Activated CD4-positive, alpha-beta T cell treated with anti-CD3 and anti-CD28 coated beads, Interleukin-2, amount 50 U/mL, for 48 hours (primary cell): ENCODE measurements around the gene C3orf20.

Experiments used
- DNase-seq, 2 experiments: peaks; one replicate each; pipeline ENCODE4 v3.0.0-alpha.2; 2020

The C3orf20 gene

DNA sequence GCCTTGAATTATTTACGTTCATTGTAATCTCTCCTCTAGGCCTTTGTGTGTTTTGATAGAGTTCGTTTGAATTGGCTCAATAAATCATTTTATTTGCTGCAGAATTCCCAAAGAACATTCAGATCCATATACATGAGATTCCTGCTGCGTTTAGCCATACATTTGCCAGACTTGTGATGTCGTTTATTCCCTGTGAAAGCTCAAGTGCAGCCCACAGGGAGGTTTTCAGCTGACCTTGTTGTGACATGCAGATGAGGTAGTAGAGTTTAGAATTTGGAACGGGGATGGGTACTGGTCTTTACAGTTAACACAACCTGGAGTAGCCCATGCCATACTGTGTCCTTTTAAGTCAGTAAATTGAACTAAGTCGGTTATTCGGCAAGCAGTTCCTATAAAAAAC is at the start of gene C3orf20:
Gene C3orf20, plus strand, starts transcription at position 301 of the 400 bp plus-strand sequence. CDS start 7,573 bp downstream, outside the sequence.
- DNase-seq = no peak

DNA sequence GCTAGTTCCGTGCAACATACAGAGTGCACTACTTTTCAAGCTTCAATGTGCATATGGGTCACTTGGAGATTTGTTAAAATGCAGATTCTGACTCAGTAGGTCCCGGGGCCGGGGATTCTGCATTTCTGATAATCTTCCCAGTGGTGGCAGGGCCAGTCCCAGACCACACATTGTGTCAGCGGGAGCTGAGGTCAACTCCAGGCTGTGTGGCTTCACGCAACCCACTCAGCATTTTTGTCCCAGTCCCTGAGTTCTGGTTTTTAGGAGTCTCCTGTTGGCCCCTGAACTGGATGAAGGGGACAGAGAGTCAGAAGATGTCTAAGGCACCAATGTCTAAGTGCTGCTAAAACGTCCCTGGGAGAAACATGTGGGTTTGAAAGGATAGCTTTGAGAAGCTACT is 49.5 kb upstream of the C3orf20 start:
- DNase-seq = no peak

DNA sequence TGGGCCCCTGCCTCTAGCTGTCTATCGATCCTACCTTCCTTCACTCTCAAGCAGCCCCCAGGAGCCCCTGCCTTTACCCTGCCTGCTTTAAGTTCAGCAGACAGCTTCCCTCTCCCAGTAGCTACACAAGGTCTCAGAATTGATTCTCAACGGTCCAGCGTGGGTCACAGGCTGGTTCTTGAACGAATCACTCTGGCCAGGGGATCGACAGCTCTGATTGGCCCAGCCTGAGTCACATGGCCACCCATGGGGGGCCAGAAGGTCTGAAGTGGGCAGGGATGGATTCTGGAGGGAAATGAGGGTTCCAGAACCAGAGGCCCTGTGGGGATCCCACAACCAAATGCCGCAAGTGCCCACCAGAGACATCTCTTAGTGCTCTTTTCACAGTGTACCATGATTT is 47.1 kb upstream of the C3orf20 start:
- no peak for DNase-seq

DNA sequence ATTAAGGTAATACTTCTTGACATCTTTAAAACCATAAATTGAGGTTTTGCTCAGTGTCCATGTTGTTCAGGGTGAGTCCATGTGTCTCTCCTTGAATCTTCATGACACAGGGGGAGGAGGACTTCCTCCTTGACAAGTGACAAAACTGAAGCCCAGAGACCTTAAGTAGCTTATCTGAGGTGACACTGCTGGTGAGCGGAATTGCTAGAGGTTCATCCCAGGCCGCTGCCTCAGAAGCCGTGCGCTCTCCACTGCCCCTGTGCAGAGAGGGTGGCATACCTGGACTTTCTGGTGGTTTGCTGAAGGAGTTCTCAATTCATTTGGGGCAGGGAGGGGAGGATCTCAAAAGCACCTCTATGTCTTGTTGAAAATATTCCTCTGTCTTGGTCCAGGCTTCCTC is 46.5 kb upstream of the C3orf20 start:
- no peak for DNase-seq

DNA sequence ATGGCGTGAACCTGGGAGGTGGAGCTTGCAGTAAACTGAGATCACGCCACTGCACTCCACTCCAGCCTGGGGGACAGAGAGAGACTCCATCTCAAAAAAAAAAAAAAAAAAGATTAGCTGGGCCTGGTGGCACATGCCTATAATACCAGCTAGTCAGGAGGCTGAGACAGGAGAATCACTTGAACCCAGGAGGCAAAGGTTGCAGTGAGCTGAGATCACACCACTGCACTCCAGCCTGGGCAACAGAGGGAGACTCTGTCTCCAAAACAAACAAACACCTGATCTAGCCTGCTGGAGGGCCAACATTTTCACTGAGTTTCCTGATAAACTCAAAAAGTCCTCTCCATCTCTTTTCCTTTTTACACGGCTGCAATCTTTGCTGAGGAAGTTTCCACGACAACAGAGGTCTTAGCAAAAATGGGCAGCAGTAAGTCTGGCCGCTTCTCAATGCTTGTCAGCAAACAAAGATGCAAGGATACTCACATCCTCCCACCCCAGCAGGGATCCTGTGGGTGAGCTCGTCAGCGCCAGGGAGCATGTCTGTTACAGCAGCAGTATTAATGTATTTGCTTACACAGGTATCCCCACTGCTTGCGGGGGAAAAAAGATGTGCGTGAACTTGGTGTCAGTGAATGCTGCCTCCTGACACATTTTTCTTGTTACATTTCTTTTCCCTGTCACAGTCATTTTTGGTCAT is 44.4 kb upstream of the C3orf20 start:
- no peak for DNase-seq

DNA sequence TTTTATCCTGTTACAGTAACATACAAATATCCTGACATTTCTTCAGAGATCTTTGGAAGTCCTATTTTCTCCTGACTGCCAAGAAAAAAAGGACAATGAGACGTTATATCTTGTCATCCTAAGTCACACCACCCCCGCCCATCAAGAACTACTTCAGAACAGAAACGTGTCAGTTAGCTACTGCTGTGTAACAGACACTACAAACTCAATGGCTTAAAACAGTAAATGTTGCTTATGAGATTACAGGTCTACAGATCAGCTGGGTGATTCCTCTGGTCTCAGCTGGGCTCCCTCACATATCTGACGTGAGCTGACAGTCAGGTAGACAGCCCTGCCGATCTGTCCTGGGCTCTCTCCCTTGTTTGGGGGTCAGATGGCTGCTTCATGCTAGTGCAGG is 43.8 kb upstream of the C3orf20 start:
- no peak for DNase-seq

DNA sequence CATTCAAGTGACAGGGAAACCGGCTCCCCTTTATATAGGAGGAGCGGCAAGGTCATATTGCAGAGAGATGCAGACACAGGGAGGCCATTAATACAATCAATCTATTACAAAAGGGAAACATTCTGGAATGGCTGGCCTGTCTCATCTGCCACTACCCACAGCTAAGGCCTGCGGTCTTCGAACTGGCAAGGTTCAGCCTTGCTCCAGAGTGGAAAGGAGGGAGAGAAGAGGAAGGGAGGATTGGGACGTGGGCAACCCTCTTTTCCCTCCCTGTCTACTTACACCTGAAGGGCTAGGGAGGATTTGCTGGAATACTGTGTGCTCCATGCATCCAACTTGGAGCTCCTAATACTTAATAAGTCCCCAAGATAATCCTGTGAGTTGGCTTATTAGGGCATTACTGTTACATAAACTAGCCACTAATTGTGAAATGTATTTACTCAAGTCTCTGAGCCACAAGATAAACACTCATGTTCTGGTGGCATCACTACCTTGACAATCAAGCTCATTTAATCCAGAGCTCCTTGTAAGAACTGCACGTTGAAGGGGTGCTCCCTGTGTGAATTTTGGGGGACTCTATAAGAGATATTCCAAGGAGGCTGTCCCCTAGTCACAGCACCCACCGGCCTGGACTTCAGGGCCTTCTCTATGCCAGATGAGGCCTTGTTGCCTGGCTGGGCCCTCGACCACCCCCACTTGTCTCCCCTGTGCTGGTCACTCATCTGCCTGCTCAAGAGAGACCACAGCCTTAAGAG is 43.1 kb upstream of the C3orf20 start:
- no peak for DNase-seq

DNA sequence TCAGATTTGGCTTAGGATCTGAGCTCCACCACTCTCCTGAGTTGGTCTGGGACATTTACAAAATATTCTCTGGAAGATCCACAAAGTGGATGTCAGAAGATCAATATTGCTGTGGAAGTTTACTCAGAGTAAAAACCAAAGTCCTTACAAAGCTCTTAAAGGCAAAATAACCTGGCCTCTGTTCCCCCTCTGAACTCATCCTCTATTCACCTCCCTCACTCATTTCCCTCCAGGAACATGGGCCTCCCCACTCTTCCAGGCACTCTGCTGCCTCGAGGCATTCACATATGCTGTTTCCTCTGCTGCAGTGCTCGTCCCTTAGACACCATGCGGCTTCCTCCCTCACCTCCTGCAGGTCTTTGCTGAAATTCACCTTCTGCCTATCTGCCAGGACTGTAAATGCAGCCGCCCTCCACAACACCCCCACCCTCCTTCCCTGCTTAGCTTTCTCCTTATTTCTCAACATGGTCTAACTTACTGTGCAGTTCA is 42.5 kb upstream of the C3orf20 start:
- DNase-seq = no peak

DNA sequence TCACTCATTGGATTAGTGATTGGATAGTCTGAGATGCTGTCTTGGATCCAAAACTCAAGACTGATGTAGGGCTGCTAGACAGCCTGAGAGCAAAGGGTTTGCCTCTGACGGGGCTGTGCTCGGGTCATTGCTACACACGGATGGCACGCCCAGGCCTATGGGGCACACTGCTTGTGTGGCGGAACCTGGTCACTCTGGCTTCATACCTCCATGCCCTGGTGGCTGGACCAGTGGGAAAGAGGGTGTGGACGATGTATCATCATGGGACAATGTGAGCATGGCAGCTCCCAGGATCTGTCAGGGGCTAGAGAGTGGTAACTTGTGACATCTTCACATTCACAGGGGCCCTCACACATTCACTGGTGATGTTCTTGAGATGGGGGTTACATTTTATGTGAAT is 41.5 kb upstream of the C3orf20 start:
- no peak for DNase-seq

DNA sequence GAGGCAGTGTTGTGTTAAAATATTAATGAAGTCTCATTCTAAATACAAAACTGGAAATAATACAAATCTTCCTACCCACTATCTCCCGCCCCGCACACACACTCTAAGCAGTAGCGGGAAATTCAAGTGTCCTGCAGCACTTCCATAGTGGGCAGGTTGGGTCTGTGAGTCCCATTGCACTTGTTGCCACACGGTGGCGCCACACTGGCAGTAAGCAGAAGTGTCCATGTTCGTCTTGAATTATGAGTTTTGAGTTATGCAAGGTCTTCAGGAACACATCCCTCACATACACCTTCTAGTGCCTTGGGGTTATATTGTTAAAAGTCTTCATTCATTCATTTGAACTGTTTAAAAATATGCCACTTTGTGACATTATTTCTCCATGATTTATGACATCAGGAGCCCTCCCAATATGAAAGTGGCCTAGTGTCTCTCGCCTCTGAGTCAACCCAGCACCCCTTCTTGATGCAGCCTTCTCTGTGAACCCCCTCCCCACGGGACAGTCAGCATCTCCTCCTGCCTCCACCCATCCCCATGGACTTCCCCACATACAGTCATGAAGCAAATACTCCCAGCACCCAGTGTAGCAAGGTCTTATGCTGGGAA is 41.0 kb upstream of the C3orf20 start:
- DNase-seq = peak; percentile 55 to 60

DNA sequence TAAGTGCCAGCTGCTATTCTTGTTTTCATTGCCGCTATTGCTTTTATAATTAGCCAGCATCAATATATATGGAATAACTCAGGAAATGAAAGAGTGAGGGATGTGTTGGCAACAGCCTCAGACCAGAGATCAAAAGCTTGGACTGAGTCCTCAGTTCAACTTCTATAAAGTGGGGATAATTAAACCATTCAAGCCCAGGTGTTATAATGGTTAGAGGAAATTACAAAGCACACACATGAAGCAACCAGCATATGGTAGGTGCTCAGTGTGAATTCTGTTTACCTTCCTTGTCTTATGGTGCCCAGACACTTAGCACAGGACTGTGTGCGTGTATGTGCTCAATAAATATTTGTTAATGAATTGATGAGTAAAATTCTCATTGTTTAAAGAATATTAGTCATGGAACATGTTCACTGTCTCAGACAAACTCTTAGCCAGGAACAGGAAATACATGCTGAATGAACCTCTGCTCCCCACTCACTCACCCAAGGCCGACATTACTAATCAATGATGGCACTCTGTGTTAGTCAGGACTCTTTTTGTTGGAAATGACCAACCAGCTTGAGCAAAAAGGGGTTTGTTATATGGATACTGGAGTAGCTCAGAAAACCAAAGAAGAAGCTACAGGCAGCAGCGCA is 40.1 kb upstream of the C3orf20 start:
- no peak for DNase-seq

DNA sequence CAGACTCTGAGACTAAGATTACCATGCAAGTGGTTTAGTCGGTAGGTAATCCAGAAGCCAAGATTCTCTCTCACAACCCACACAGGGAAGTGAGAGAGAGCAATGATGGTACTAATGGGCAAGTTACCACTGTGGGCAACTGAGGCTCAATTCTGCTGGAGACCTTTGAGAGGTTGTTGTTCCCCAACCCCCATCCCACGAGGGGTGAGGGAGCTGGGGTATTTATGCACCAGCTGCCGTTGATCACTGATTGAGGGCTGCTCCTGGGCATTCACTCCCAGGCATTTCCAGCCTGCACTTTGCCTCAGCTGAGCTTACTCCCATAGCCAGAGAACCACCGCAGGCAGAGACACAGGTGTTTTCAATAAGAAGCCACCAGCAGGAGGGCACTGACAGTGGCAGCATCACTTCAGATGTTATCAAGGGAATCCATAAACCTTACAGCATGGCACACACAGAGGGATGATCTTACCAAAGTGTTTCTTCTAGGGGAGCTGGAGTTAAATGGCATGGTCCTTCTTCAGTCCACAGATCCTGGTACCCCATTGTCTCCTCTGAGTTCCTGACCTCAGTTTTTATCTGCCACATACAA is 38.3 kb upstream of the C3orf20 start:
- DNase-seq = no peak

DNA sequence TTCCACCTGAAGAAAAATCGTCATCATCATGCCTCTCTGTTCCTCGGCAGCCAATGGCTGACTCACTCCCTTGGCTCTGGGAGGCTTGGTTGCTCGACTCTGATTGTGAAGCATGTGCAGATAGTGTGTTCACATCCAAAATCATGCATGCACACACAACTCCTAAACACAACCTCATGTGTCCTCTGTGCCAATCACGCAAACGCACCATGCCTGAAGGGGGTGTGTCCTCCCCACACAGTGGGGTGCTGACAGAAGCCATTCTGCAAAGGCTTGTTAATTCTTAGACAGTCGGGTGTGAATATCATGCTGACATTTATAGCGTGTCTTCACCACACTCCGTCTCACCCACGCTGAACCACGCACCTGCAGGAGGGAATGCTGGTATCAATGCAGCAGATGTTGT is 34.8 kb upstream of the C3orf20 start:
- DNase-seq = no peak

DNA sequence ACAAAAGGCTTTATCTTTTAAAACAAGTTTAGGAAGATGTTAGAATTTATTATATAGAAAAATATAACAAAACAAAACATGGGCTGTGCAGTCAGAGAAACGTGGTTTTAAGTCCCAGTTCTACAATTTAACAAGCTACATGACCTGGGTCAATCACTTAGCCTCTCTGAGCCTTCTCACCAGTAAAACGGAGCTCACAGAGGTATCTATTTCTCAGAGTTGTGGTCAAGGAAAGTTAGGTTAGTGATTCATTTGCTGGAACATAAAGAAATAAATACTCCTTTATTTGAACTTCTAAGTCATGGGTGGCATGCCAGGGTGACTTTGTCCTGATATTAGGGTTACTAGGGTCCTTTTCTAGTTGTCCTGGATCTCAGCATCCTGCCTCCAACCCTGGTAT is 34.2 kb upstream of the C3orf20 start:
- DNase-seq = no peak

DNA sequence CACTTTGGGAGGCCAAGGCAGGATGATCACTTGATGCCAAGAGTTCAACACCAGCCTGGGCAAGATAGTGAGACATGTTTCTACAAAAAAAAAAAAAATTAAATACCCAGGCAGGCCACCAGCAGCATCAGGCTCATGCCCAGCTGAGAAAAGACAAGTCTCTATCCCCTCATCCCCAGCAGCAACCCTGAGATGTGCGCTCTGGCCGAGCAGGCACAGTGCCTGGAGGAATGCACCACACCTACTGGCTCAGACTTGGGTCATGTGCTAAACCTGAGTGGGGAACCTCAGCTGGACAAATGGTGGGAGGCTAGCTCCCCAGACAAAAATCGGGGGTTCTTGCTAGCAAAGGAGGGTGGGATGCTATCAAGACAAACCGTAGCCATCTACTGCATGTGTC is 33.6 kb upstream of the C3orf20 start:
- DNase-seq = no peak

DNA sequence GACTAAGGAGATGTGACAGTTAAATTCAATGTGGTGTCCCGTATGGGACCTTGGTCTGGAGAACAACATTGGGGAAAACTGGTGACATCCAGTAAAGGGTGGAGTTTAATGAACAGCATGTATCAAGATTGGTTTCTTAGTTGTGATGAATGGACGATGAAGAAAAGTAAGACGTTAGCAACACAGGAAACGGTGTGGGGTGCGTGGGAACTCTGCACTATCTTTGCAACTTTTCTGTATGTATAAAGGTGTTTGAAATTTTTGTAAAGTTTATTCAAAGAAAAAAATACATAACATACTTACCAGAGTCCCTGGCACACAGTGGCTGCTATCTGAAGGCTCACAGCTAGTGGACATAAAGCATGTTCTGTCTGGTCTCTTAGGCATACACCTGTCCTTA is 29.5 kb upstream of the C3orf20 start:
- DNase-seq = no peak

DNA sequence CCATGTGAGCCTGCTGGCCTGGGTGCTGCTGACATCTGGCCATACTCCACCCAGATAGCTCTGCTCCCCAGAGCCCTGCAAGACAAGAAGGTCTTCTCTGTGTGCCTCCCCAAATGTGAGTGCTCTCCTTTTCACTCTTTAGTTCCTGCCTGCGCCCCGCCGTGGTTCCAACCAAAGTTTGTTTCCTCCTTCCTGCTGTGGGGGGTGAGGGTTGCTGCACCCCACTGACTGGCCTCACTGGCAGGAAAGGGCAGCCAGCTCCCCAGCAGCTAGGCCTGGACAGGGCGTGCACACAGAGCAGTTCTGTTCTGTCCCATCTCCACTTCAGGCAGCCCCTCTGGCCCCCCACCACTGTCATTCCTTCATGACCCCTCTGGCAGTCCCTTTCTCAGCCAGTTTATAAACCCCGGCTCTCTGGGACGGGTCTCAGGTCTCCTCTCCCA is 28.8 kb upstream of the C3orf20 start:
- no peak for DNase-seq

DNA sequence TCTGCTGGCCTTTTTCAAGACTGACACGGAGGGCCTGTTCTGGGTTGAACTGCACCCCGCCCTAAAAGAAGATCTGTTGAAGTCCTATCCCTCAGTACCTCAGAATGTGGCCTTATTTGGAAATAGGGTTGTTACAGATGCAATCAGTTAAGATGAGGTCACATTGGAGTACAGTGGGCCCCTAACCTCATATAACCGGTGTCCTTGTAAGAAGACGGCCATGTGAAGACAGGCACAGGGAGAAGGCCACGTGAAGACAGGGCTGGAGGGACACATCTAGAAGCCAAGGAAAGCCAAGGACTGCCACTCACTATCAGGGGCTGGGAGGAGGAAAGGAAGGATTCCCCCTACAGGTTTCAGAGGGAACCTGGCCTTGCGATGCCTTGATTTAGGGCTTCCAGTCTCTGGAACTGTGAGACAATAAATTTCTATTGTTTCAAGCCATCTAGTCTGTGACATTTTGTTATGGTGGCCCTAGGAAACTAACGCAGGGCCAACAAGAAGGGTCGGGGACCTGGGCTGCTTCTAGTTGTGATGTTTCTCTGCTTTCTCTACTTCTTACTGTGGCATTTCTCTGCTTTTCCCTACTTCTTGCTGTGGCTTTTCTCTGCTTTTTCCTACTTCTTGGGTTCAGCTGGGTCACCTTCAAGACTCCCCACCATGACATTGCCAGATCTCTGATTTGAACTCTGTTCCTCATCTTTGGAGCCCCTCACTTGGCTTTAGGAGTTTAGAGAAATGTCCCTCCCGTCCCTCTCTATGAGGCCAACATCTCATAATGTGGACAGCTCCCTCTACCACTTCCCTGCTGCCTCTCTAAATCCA is 28.1 kb upstream of the C3orf20 start:
- no peak for DNase-seq

DNA sequence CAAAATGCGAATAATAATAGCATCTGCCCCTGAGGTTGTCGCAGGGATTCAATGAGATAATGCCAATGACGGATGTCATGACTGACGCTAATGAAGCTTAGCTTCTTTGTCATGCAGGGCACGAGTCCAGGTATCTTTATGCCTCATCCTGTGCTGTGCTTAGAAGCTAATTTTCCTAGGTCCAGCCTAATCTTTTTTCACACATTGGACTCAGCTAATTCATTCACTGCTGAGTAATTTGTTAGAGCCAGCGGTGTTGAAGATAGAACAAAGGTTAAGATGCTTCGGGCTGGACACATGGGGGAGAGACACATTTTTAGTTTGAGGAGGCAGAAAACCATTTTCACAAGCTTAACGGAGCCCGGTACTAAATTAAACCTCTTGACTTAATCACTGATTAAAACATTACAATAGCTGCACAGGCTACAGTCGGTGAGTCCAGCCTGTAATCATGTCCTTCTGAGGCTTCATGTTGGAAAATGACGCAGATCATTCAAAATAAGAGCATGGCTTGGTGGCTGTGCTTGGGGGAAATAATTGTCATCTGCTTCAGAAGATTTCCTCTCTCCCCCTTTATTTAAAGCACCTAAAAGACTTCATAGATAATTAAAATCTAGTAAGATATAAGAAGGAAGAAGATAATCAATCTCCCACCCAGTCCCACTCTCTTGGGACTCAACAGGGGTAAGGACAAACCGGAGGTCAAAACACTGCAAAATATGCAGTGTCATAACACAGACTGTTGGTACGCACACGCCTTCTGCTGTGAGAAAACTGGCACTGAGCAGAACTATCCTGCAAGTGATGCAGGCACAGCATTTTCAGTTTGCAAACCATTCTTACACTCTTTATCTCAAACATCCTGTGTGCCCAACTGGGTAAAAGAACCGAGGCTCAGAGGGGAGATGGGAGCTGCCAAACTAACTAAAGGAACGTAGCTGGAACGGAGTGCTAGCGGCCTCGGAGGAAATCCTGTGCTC is 26.7 kb upstream of the C3orf20 start:
- DNase-seq = no peak

DNA sequence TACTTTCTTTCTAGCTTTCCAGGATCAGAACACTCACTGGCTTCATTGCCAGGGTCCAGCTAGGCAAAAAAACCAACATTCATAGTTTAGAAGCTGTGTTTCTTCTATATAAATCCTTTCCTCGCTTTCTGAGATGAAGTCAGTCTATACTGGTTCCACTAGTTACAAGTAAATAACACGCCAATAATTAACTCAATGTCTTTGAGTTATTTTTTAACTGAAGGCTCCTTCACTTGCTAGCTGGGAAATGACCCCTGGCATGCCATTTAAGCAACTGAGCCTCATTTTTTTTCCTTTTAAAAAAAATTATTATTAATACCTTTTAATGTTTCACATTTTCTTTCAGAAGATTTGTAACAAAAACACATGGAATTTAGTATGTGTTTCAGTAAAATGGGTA is 25.5 kb upstream of the C3orf20 start:
- no peak for DNase-seq

DNA sequence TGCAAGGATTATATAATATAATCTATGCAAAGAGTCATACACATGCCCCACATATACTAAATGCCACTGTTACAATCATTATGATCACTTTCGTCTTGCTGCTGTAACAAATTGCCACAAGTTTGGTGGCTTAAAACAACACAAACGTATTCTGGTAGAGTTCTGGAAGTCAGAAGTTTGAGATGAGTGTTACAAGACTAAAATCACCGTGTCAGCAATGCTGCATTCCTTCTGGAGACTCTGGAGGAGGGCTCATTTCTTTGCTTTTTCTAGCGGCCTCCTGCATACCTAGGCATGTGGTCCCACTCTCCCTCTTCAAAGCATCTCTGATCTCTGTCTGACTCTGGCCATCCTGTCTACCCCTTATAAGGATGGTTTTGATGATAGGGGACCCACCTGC is 24.7 kb upstream of the C3orf20 start:
- DNase-seq = no peak
